ENCODE measurements around the gene ENTPD8. TPM values are rescaled to one million over a fixed set of nuclear protein-coding genes. Genes with fewer than 3 reads are reported as not detected.

The ENTPD8 gene
- total RNA-seq, 1 donor from 2014 or later, result 0.24 TPM

GRCh38 chr9:137456864-137457405 lies 15.8 kb upstream of the ENTPD8 start:
- no peak for DNase-seq (ENCODE audit: extremely low spot score, unreplicated experiment)
- no peaks in the 10 kb centered on the region for H3K27me3 Mint-ChIP-seq (ENCODE audit: unreplicated experiment)
- H3K36me3 Mint-ChIP-seq (ENCODE audit: unreplicated experiment), result peaks cover 3% of the 10 kb centered on the region
- H3K4me3 Mint-ChIP-seq (ENCODE audit: unreplicated experiment), result peak overlapping the region; percentile 65
- no peaks in the 10 kb centered on the region for H3K9me3 Mint-ChIP-seq (ENCODE audit: unreplicated experiment)
- no peak for TF ChIP-seq CTCF (IDR thresholded peaks at IDR 0.05)
- H3K27ac Mint-ChIP-seq (ENCODE audit: unreplicated experiment), result peak overlapping the region; percentile 95
- peaks cover 29% of the 10 kb centered on the region for H3K4me1 Mint-ChIP-seq (ENCODE audit: unreplicated experiment)

DNA sequence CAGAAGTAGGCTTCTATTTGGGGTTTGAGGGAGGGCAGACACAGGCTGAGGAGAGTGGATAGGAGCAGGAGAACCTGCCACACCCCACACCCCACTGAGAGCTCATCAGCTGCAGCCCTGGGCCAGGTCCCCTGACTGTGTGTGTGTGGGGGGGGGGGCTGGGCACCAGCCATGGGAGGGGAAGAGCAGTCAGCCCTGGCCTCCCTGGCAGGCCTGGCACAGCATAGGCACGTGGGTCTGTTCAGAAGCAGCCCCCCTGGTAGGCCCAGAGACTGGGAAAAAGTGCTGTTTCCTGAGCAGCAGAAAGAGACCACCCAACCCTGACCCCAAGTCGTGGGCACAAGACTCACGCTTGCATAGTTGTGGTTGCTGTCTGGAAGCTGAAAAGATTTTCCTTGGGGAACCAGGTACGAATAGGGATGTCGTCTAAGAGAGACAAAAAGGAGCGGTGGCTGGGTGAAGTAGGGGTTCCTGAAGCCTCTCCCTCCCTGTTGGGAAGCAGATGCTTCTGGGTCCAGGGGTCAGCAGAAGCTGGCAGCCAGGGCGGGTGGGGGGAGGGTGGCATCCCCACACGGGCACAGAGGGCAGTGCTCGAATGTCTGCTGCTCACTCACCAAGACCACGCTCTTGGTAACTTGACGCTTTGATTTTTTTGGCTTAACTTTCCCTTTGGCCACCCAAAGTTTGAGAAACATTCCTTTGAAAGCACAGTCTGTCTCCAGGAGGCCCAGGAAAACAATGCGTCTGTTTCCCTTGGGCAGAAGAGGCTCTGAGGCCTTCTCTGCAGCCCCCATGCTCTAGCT lies 15.1 kb upstream of the ENTPD8 start:
- DNase-seq (ENCODE audit: extremely low spot score, unreplicated experiment), result no peak
- Mint-ChIP-seq H3K9me3 (ENCODE audit: unreplicated experiment) (no peaks in the 10 kb centered on the region), H3K27ac (ENCODE audit: unreplicated experiment) (peak overlapping the region; percentile 95), H3K4me1 (ENCODE audit: unreplicated experiment) (peaks cover 29% of the 10 kb centered on the region), H3K36me3 (ENCODE audit: unreplicated experiment) (peaks cover 3% of the 10 kb centered on the region), H3K4me3 (ENCODE audit: unreplicated experiment) (peak overlapping the region; percentile 65), H3K27me3 (ENCODE audit: unreplicated experiment) (no peaks in the 10 kb centered on the region)
- no peak for TF ChIP-seq CTCF (IDR thresholded peaks at IDR 0.05)

DNA sequence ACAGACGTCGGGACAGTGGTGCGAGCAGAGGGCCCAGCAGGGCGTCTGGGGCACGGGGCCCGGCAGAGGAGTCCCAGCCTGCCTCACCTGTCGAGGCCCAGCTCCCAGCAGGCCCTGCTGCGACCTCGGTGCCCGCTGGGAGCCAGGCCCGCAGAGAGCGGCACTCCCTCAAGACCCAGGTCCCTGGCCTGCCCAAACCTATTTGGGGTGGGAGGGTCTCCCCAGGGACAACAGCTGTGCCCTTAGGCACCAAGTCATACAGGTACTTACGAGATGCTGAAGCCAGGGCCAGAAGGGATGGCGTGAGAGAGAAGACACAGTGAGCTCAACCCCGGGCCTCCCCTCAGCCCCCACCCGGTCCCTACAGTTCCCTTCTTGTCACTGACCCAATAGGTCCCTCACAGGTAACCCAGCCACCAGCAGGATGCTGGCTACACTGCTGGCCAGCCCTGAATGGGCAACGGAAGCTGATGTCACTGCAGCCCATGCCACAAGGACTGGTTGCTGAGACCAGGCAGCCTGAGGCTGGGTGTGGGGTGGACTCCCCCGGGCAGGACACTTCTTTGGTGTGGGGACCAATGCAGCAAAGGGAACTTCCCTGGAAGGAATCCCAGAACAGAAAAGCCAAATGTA lies 14.3 kb upstream of the ENTPD8 start:
- peaks cover 3% of the 10 kb centered on the region for H3K36me3 Mint-ChIP-seq (ENCODE audit: unreplicated experiment)
- peak overlapping the region; percentile 95 for H3K27ac Mint-ChIP-seq (ENCODE audit: unreplicated experiment)
- peak overlapping the region; percentile 52 for H3K4me3 Mint-ChIP-seq (ENCODE audit: unreplicated experiment)
- DNase-seq (ENCODE audit: extremely low spot score, unreplicated experiment), result no peak
- H3K9me3 Mint-ChIP-seq (ENCODE audit: unreplicated experiment), result no peaks in the 10 kb centered on the region
- H3K4me1 Mint-ChIP-seq (ENCODE audit: unreplicated experiment), result peaks cover 29% of the 10 kb centered on the region
- H3K27me3 Mint-ChIP-seq (ENCODE audit: unreplicated experiment), result no peaks in the 10 kb centered on the region
- no peak for TF ChIP-seq CTCF (IDR thresholded peaks at IDR 0.05)

GRCh38 chr9:137454597-137455358 lies 13.6 kb upstream of the ENTPD8 start:
- no peak for TF ChIP-seq CTCF (IDR thresholded peaks at IDR 0.05)
- Mint-ChIP-seq H3K4me3 (ENCODE audit: unreplicated experiment) (no peak overlapping the region), H3K27me3 (ENCODE audit: unreplicated experiment) (no peaks in the 10 kb centered on the region), H3K36me3 (ENCODE audit: unreplicated experiment) (peaks cover 3% of the 10 kb centered on the region), H3K9me3 (ENCODE audit: unreplicated experiment) (no peaks in the 10 kb centered on the region), H3K4me1 (ENCODE audit: unreplicated experiment) (peaks cover 29% of the 10 kb centered on the region), H3K27ac (ENCODE audit: unreplicated experiment) (no peak overlapping the region)
- no peak for DNase-seq (ENCODE audit: extremely low spot score, unreplicated experiment)
